ENCODE measurements around the gene NEGR1. TPM values are rescaled to one million over a fixed set of nuclear protein-coding genes. Genes with fewer than 3 reads are reported as not detected.

The NEGR1 gene
- total and polyA plus RNA-seq, 4 donors: 0.08 to 0.14 (median 0.12) TPM; not detected in 1

- TF ChIP-seq TAF1 (conservative IDR thresholded peaks at IDR 0.05) (no peak), ZBTB33 (IDR thresholded peaks at IDR 0.05) (no peak), NR2F2 (IDR thresholded peaks at IDR 0.05) (no peak)
Measured at GRCh38 chr1:72075425-72075824, 206.9 kb downstream of the NEGR1 start.

GRCh38 chr1:72066431-72066830, 215.9 kb downstream of the NEGR1 start:
- WGBS: 63% methylated on average over 7 of the region's 7 CpGs
- H3K4me3 ChIP-seq (ENCODE audit: low read depth in 1 of 3, low read length in 3 of 3): no peak overlapping the region
- H3K27me3 ChIP-seq (ENCODE audit: control insufficient read depth in 4 of 4, insufficient read depth in 4 of 4, low read length in 3 of 4): no peaks in the 10 kb centered on the region
- no peaks in the 10 kb centered on the region for H3K4me1 ChIP-seq (ENCODE audit: control insufficient read depth in 4 of 4, insufficient read depth in 4 of 4, low read length in 3 of 4)
- TF ChIP-seq EGR1 (IDR thresholded peaks at IDR 0.05; ENCODE audit: low read depth in 2 of 2) (no peak), TAF1 (conservative IDR thresholded peaks at IDR 0.05) (no peak), MAX (IDR thresholded peaks at IDR 0.05) (no peak), FOXA1 (IDR thresholded peaks at IDR 0.05) (no peak), CTCF (IDR thresholded peaks at IDR 0.05; ENCODE audit: low read depth, low read length, missing input control) (no peak), REST (IDR thresholded peaks at IDR 0.05) (no peak), RAD21 (IDR thresholded peaks at IDR 0.05) (no peak), GABPA (IDR thresholded peaks at IDR 0.05 in 1 of 2, conservative IDR thresholded peaks at IDR 0.05 in 1 of 2) (no peak), RXRA (IDR thresholded peaks at IDR 0.05) (no peak), ZBTB33 (IDR thresholded peaks at IDR 0.05) (no peak), ATF3 (IDR thresholded peaks at IDR 0.05) (no peak), YY1 (IDR thresholded peaks at IDR 0.05) (no peak), FOXA2 (IDR thresholded peaks at IDR 0.05) (no peak), SP1 (IDR thresholded peaks at IDR 0.05) (no peak)
- no peak overlapping the region for H3K27ac ChIP-seq (ENCODE audit: low read depth in 1 of 2, low read length in 2 of 2)
- no peaks in the 10 kb centered on the region for H3K9me3 ChIP-seq (ENCODE audit: control insufficient read depth in 4 of 4, low read length in 3 of 4)
- no peak overlapping the region for H3K9ac ChIP-seq (ENCODE audit: low read depth in 1 of 2, low read length in 2 of 2)
- DNase-seq (ENCODE audit: low spot score): no peak
- H3K36me3 ChIP-seq (ENCODE audit: control insufficient read depth in 4 of 4, insufficient read depth in 3 of 4, low read depth in 1 of 4, low read length in 3 of 4): no peaks in the 10 kb centered on the region

More at GRCh38 chr1:72075425-72075824, 206.9 kb downstream of the NEGR1 start:
- Histone ChIP-seq H3K4me3 (ENCODE audit: low read depth in 1 of 3, low read length in 3 of 3) (no peak overlapping the region), H3K9ac (ENCODE audit: low read depth in 1 of 2, low read length in 2 of 2) (no peak overlapping the region), H3K36me3 (ENCODE audit: control insufficient read depth in 4 of 4, insufficient read depth in 3 of 4, low read depth in 1 of 4, low read length in 3 of 4) (no peaks in the 10 kb centered on the region), H3K27ac (ENCODE audit: low read depth in 1 of 2, low read length in 2 of 2) (no peak overlapping the region), H3K27me3 (ENCODE audit: control insufficient read depth in 4 of 4, insufficient read depth in 4 of 4, low read length in 3 of 4) (no peaks in the 10 kb centered on the region), H3K9me3 (ENCODE audit: control insufficient read depth in 4 of 4, low read length in 3 of 4) (no peaks in the 10 kb centered on the region), H3K4me1 (ENCODE audit: control insufficient read depth in 4 of 4, insufficient read depth in 4 of 4, low read length in 3 of 4) (no peaks in the 10 kb centered on the region)
- no peak for DNase-seq (ENCODE audit: low spot score)
